H1 (cell line): ENCODE measurements around the gene NID2. TPM values are rescaled to one million over a fixed set of nuclear protein-coding genes. Genes with fewer than 3 reads are reported as not detected.

Source experiments
- CTCF ChIA-PET: fragments of 300-600 bp; sonication (Branson Sonifier 250); formaldehyde crosslinking; loops from one replicate; lab custom pipeline; 2021; ENCODE audit not compliant: partially characterized antibody; lab: Charles Lee
- POLR2A ChIA-PET: fragments of 300-600 bp; sonication (Branson Sonifier 250); formaldehyde crosslinking; loops from one replicate; lab custom pipeline; 2021; ENCODE audit warnings: inconsistent platforms; ENCODE audit not compliant: partially characterized antibody; lab: Charles Lee
- DNase-seq, 2 experiments: peaks; one replicate each; pipeline versions ENCODE4 v3.0.0 to v3.0.0-alpha.2; 2010 to 2022; ENCODE audit warnings: low spot score in 2 of 2, low read depth in 1 of 2, mixed read lengths in 1 of 2
- FAIRE-seq: peaks from 2 replicates; lab custom pipeline; 2011; peaks lifted over from hg19 to GRCh38; lab: Jason Lieb, UNC
- H2AFZ ChIP-seq: 2 replicates; pipeline ENCODE4 v1.8.1; 2012; ENCODE audit warnings: low read length, inconsistent platforms
- H2AK5ac ChIP-seq: 2 replicates; pipeline ENCODE4 v1.6.1; 2013; ENCODE audit warnings: low read depth, low read length
- H2BK120ac ChIP-seq: replicated peaks from 2 replicates; pipeline ENCODE3; 2013; ENCODE audit warnings: low read depth, low read length, inconsistent platforms
- H2BK12ac ChIP-seq: 2 replicates; pipeline ENCODE4 v1.6.1; 2013; ENCODE audit warnings: low read depth, low read length
- H2BK15ac ChIP-seq: 2 replicates; pipeline ENCODE4 v1.6.1; 2013; ENCODE audit warnings: low read length
- H2BK20ac ChIP-seq: 2 replicates; pipeline ENCODE4 v1.6.1; 2013; ENCODE audit warnings: low read length
- H2BK5ac ChIP-seq: 2 replicates; pipeline ENCODE4 v1.6.1; 2013; ENCODE audit warnings: low read depth, low read length
- H3K14ac ChIP-seq: 2 replicates; pipeline ENCODE4 v1.6.1; 2013; ENCODE audit warnings: inconsistent platforms; ENCODE audit not compliant: insufficient read length
- H3K18ac ChIP-seq: 2 replicates; pipeline ENCODE4 v1.6.1; 2013; ENCODE audit warnings: low read length; ENCODE audit errors: extremely low read depth
- H3K23ac ChIP-seq: 2 replicates; pipeline ENCODE4 v1.6.1; 2013; ENCODE audit warnings: inconsistent platforms; ENCODE audit not compliant: insufficient read length
- H3K23me2 ChIP-seq: 2 replicates; pipeline ENCODE4 v1.6.1; 2013; ENCODE audit warnings: low read depth, low read length
- H3K27ac ChIP-seq: 2 replicates; pipeline ENCODE4 v1.6.1; 2011; ENCODE audit warnings: low read depth, low read length, inconsistent platforms
- H3K27me3 ChIP-seq, 4 experiments: replicated peaks in 1 of 4; 1 replicate in 1 of 4; 2 replicates in 3 of 4; pipeline versions ENCODE4 v1.6.1 to v1.8.1; 2011 to 2013; ENCODE audit warnings: low read length in 3 of 4, mild to moderate bottlenecking in 3 of 4, inconsistent platforms in 2 of 4, mixed read lengths in 2 of 4, moderate library complexity in 1 of 4; ENCODE audit not compliant: control insufficient read depth in 3 of 4, insufficient read depth in 3 of 4; ENCODE audit errors: extremely low read depth in 1 of 4
- H3K36me3 ChIP-seq, 4 experiments: 2 replicates each; pipeline versions ENCODE4 v1.6.1 to v1.8.1; 2011 to 2013; ENCODE audit warnings: mild to moderate bottlenecking in 4 of 4, low read length in 3 of 4, moderate library complexity in 2 of 4, control low read depth in 1 of 4, inconsistent platforms in 1 of 4; ENCODE audit not compliant: insufficient read depth in 4 of 4, control insufficient read depth in 2 of 4
- H3K4ac ChIP-seq: replicated peaks from 2 replicates; pipeline ENCODE3; 2013; ENCODE audit warnings: low read length, low read depth, mixed read lengths, inconsistent platforms; ENCODE audit not compliant: insufficient read length
- H3K4me1 ChIP-seq, 4 experiments: replicated peaks in 1 of 4; 1 replicate in 1 of 4; 2 replicates in 3 of 4; pipeline versions ENCODE4 v1.6.1 to v1.8.1; 2011 to 2013; ENCODE audit warnings: low read length in 3 of 4, inconsistent platforms in 2 of 4, mixed read lengths in 1 of 4; ENCODE audit not compliant: insufficient read depth in 4 of 4, control insufficient read depth in 3 of 4
- H3K4me2 ChIP-seq, 2 experiments: 2 replicates each; pipeline versions ENCODE4 v1.6.1 to v1.8.1; 2011 to 2013; ENCODE audit warnings: low read depth in 2 of 2, low read length in 2 of 2, control low read depth in 1 of 2, inconsistent platforms in 1 of 2, mild to moderate bottlenecking in 1 of 2; ENCODE audit not compliant: insufficient read depth in 1 of 2
- H3K4me3 ChIP-seq, 4 experiments: fragments of 200-600, 300-600 bp in 1 of 4; sonication (generic), shearing (Covaris generic), sonication (Bioruptor Twin) in 1 of 4; 2 replicates each; pipeline versions ENCODE4 v1.5.1 to v1.8.1; 2011 to 2016; ENCODE audit warnings: low read length in 4 of 4, low read depth in 3 of 4, control low read depth in 2 of 4, inconsistent platforms in 2 of 4, mild to moderate bottlenecking in 2 of 4, mixed read lengths in 1 of 4, moderate library complexity in 1 of 4; ENCODE audit not compliant: insufficient read depth in 2 of 4; ENCODE audit errors: extremely low read depth in 1 of 4
- H3K56ac ChIP-seq: replicated peaks from 2 replicates; pipeline ENCODE3; 2013; ENCODE audit warnings: low read depth, mild to moderate bottlenecking, mixed read lengths, low read length, inconsistent platforms; ENCODE audit not compliant: insufficient read length
- H3K79me1 ChIP-seq: 2 replicates; pipeline ENCODE4 v1.6.1; 2013; ENCODE audit warnings: low read depth, low read length, control low read depth
- H3K79me2 ChIP-seq, 2 experiments: 2 replicates each; pipeline versions ENCODE4 v1.6.1 to v1.8.1; 2012 to 2013; ENCODE audit warnings: low read length in 2 of 2, mild to moderate bottlenecking in 2 of 2, inconsistent platforms in 1 of 2; ENCODE audit not compliant: insufficient read depth in 2 of 2, control insufficient read depth in 1 of 2
- H3K9ac ChIP-seq, 4 experiments: replicated peaks in 1 of 4; 1 replicate in 1 of 4; 2 replicates in 3 of 4; pipeline versions ENCODE4 v1.6.1 to v1.8.1; 2011 to 2013; ENCODE audit warnings: low read depth in 3 of 4, low read length in 3 of 4, control low read depth in 2 of 4, mild to moderate bottlenecking in 2 of 4, moderate library complexity in 2 of 4, inconsistent platforms in 1 of 4; ENCODE audit errors: extremely low read depth in 1 of 4
- H3K9me3 ChIP-seq, 2 experiments: 2 replicates each; pipeline versions ENCODE4 v1.6.1 to v1.8.1; 2012 to 2013; ENCODE audit warnings: mild to moderate bottlenecking in 2 of 2, moderate library complexity in 2 of 2, control low read depth in 1 of 2, inconsistent platforms in 1 of 2, low read depth in 1 of 2, low read length in 1 of 2, mixed read lengths in 1 of 2; ENCODE audit not compliant: insufficient read depth in 2 of 2
- H4K20me1 ChIP-seq, 2 experiments: replicated peaks in 1 of 2; 2 replicates each; pipeline versions ENCODE3 to v1.8.1; 2011 to 2013; ENCODE audit warnings: inconsistent platforms in 2 of 2, low read length in 2 of 2, mild to moderate bottlenecking in 1 of 2; ENCODE audit not compliant: insufficient read depth in 2 of 2, control insufficient read depth in 1 of 2
- H4K5ac ChIP-seq: 2 replicates; pipeline ENCODE4 v1.6.1; 2013; ENCODE audit warnings: low read length, low read depth, mixed read lengths, inconsistent platforms; ENCODE audit not compliant: insufficient read length
- H4K8ac ChIP-seq: 2 replicates; pipeline ENCODE4 v1.8.0; 2013; ENCODE audit warnings: mild to moderate bottlenecking, moderate library complexity, low read length, inconsistent platforms; ENCODE audit not compliant: insufficient read depth; ENCODE audit errors: extremely low read depth
- H4K91ac ChIP-seq: replicated peaks from 2 replicates; pipeline ENCODE3; 2013; ENCODE audit warnings: low read length, mixed read lengths, inconsistent platforms; ENCODE audit not compliant: insufficient read length
- CBX8 ChIP-seq: fragments of 300-800, 300-1000 bp; sonication (generic); IDR thresholded peaks from 2 replicates; pipeline ENCODE4 v1.7.1; 2016; ENCODE audit warnings: low read depth, low read length, borderline replicate concordance
- CEBPB ChIP-seq: IDR thresholded peaks from 2 replicates; pipeline ENCODE4 v1.6.1; 2012; ENCODE audit warnings: low read depth, low read length
- MAFK ChIP-seq: IDR thresholded peaks from 2 replicates; pipeline ENCODE4 v1.6.1; 2012; ENCODE audit warnings: low read depth, mild to moderate bottlenecking, improper control_type of control experiment, low read length
- NRF1 ChIP-seq: IDR thresholded peaks from 2 replicates; pipeline ENCODE4 v1.6.1; 2011; ENCODE audit warnings: mild to moderate bottlenecking, low read depth, low read length, improper control_type of control experiment
- POLR2A ChIP-seq, 2 experiments: IDR thresholded peaks; 1 replicate in 1 of 2; 2 replicates in 1 of 2; pipeline ENCODE4 v1.6.1; 2011; ENCODE audit warnings: low read depth in 2 of 2, low read length in 2 of 2, mild to moderate bottlenecking in 2 of 2; ENCODE audit errors: control extremely low read depth in 1 of 2
- SP4 ChIP-seq: IDR thresholded peaks from 2 replicates; pipeline ENCODE4 v1.6.1; 2012; ENCODE audit warnings: low read length, inconsistent platforms
- SRF ChIP-seq: IDR thresholded peaks from 2 replicates; pipeline ENCODE4 v1.6.1; 2011; ENCODE audit warnings: mild to moderate bottlenecking, low read depth, low read length, moderate library complexity
- SUZ12 ChIP-seq: fragments of 200-600 bp; sonication (generic); IDR thresholded peaks from 2 replicates; pipeline ENCODE4 v1.6.1; 2012; ENCODE audit warnings: mild to moderate bottlenecking, inconsistent platforms, low read length, moderate library complexity, mixed read lengths
- TBP ChIP-seq: IDR thresholded peaks from 2 replicates; pipeline ENCODE4 v1.6.1; 2011; ENCODE audit warnings: low read depth, low read length, improper control_type of control experiment
- WGBS, 2 experiments: shearing (Covaris generic) in 1 of 2; methylation state at CpG; one replicate each; pipeline versions ENCODE4 v1.1.6 to v1.1.7; 2013 to 2015; ENCODE audit warnings: low lambda C conversion rate in 2 of 2, mixed read lengths in 2 of 2, inconsistent platforms in 1 of 2, low coverage in 1 of 2, missing lambda C conversion rate in 1 of 2; ENCODE audit not compliant: insufficient replicate concordance in 2 of 2, insufficient coverage in 1 of 2, insufficient read length in 1 of 2; ENCODE audit errors: extremely low coverage in 1 of 2, missing lambda C conversion rate in 1 of 2; 5-methylcytosine and 5-hydroxymethylcytosine counted together
- polyA plus RNA-seq, 7 experiments: library from polyadenylated mRNA; depleted of rRNA in 3 of 7; stranded (reverse) in 5 of 7; unstranded in 2 of 7; fragments of >200 nt in 5 of 7; fragments of 200-250 nt in 2 of 7; gene quantifications; 1 replicate in 5 of 7; 2 replicates in 1 of 7; 4 replicates in 1 of 7; pipeline versions ENCODE4 v1.2.1 to v1.2.3, GENCODE V29; 2011 to 2013; ENCODE audit warnings: missing spikeins in 2 of 7, mixed read lengths in 2 of 7
- total RNA-seq: library from RNA; stranded (reverse); fragmentation: NEBNext Ultra II Directional; extraction: Animal tissue kit (Norgen Biotek cat#: 25700); gene quantifications from 2 replicates; pipeline ENCODE4 v1.2.1, GENCODE V29; 2021

Gene NID2
- total and polyA plus RNA-seq, 2 of the 8 experiments (the other 6 are each of a cell fraction or from before 2014, with no cell fraction given) = 6.1 to 12.6 TPM

DNA sequence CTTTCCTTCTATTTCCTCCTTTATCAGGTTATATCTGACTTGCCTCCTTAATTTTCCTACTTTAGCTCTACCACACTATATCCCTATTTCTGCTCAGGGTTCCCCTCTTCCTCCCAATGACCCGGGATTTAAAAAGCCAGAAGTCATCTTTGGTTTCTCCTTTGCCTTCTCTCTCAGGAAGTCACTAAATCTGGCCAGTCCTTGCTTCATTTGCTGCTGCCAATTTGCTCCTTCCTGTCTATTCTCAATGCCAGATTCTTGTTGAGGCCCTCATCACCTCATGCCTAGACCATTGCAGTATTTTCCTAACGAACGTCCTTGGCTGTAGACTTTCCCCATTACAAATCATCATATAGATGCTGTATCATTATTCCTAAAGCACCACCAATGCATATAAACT lies 26.5 kb upstream of the NID2 start:
- CTCF ChIA-PET = no interaction called here
- H3K14ac ChIP-seq = no peak overlapping the region
- no peak for FAIRE-seq

More for the DNA sequence above, 26.5 kb upstream of the NID2 start:
- Histone ChIP-seq H3K27ac (no peak overlapping the region), H3K4me1 (no peaks in the 10 kb centered on the region), H3K27me3 (no peaks in the 10 kb centered on the region), H2BK5ac (no peak overlapping the region), H2AFZ (no peak overlapping the region), H3K4me2 (no peak overlapping the region), H3K9me3 (no peaks in the 10 kb centered on the region), H2BK20ac (no peak overlapping the region), H3K23ac (no peak overlapping the region), H3K56ac (no peak overlapping the region), H4K91ac (no peak overlapping the region), H3K23me2 (no peaks in the 10 kb centered on the region), H2BK12ac (no peak overlapping the region), H3K18ac (no peak overlapping the region), H2BK120ac (no peak overlapping the region), H3K4ac (no peak overlapping the region), H3K79me2 (no peaks in the 10 kb centered on the region), H2AK5ac (no peak overlapping the region), H3K4me3 (no peak overlapping the region), H4K5ac (no peak overlapping the region), H3K36me3 (no peaks in the 10 kb centered on the region), H2BK15ac (no peak overlapping the region), H3K79me1 (no peaks in the 10 kb centered on the region), H4K20me1 (no peaks in the 10 kb centered on the region), H4K8ac (no peak overlapping the region), H3K9ac (no peak overlapping the region)
- TF ChIP-seq MAFK = no peak
- no peak for TF ChIP-seq POLR2A (IDR thresholded peaks at IDR 0.05; ENCODE audit: control extremely low read depth in 1 of 2, low read depth in 2 of 2, low read length in 2 of 2)
- TF ChIP-seq SUZ12 = no peak
- TF ChIP-seq CEBPB = no peak
- TF ChIP-seq CBX8 = no peak
- no peak for TF ChIP-seq NRF1
- no peak for TF ChIP-seq SRF
- TF ChIP-seq TBP = no peak
- no peak for TF ChIP-seq SP4
- 88% methylated on average over 3 of the region's 3 CpGs; no CpG with 5 or more reads in 1 of the 2 experiments for WGBS, 2 experiments
- no peak for DNase-seq
- POLR2A ChIA-PET = no interaction called here
